ENCODE data around the gene MAD1L1.
"Not testable (repeated sequence)": the region's sequence is repeated elsewhere in the genome, so short reads cannot be mapped to it uniquely, and the experiment has no call there.

The MAD1L1 gene

GRCh38 chr7:1868516-1869165, 364.1 kb downstream of the MAD1L1 start:
- no peak for DNase-seq (ENCODE audit: low read depth, low spot score)

DNA sequence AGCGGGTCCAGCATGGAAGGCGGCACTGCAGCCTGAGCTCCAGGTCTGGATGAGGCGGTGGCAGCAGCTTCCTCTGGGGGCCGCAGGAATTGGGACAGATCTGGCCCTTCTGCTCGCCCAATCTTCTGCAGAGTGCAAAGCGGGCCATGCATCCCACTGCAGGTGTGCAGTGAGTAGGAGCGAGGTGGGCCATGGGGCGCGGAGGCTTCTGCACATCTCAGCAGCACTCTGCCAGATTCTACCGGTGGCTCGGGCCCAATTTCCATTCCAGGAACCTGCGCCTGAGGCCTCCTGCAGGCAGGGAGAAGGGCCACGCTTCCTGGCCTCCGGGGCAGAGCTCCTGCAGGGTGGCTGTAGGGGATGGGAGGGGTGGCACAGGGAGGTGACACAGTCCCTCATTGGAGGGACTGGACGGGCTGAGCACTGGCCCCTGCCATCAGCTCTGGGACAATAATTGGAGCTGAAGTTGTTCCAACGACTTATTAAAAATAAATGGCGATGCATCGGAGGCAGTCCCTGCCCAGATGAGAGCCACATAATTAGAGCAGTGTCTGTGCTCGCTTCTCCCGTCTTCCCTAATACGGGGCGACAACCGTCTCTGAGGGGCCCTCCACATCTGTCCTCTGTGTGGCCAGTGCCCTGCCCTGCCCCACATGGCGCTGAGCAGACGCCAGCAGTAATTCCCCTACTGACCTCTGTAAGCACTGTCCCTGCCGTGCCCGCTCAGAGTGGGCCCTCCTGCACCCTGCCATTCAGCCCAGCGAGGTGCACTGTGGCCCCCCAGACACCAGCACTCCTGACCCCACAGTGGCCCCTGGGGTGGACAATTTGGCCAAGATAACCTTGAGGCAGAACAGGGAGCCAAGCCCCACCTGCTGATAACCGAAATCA, 365.1 kb downstream of the MAD1L1 start:
- no peak for DNase-seq (ENCODE audit: low read depth, low spot score)

DNA sequence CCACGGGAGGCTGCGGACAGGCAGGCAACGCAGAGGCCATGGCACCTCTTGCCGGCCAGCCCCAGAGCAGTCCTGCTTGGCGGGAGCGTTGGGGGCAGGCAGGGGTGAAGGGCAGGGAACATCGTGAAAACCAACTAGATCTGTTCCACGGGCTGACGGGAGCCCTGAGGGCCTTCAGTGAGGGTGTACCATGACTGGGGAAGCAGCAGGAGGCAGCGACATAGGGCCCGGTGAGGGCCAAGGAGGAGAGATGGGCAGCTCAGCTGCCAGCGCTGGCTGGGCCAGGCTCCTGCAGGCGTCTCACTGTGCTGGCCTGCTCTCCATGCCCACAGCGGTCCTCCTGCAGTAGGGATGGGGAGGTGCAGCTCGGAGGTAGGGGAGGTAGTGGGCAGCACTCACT, 366.1 kb downstream of the MAD1L1 start:
- no peak for DNase-seq (ENCODE audit: low read depth, low spot score)

DNA sequence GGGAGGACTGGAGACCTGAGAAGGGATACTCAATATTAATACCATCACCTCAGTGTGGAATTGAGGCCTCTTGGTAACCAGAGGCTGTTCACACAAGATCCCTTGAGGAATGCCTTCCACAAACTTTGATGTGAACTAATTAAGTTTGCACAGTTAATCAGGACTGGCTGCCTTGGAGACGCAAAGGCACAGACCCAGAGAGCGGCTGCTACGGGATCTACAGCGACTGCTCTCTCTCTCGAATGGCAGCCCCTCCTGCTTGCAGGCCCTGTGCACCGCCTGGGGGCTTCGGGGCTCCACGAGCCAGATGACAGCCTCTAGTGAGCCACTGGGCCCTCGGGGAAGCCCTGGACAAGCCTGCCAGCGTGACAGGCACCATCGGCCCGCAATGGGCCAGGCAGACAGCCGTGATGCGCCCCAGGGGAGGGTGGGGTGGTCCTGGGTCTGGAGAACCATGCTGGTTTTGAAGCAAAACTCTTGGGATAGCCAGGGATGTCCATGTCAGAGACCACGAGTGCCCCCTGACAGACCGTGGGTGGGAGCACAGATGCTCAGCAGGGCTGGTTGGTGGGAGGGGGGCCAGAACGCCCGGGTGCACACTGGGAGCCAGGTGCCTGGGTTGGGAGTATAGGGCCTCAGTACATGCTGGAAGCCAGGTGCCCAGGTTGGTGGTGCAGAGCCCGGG, 367.0 kb downstream of the MAD1L1 start:
- DNase-seq (ENCODE audit: low read depth, low spot score), result no peak

DNA sequence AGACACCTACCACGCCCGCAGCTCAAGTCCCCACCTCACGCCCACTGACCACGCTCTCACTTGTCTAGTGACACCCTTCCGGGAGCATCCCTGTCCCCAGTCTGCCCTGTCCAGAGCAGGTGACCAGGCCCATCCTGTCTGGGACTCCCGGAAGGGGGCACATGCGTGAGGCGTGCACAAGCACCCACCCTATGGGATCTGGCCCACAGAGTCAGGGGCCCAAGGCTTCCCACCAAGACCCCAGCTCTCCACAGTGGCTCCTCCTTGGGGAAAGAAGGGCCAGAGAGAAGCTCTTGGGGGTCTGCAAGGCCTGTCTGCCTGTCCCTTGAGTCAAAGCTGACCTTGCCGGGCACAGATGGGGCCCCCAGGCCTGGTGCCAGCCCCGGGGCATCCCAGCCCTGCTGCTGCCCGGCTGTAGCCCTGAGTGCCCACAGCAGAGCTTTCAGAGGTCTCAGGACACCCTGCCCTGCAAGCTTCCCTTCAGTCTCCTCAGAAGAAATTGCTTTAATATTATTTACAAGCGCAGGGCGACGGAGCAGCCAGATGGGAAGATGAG, 367.7 kb downstream of the MAD1L1 start:
- DNase-seq (ENCODE audit: low read depth, low spot score), result no peak

DNA sequence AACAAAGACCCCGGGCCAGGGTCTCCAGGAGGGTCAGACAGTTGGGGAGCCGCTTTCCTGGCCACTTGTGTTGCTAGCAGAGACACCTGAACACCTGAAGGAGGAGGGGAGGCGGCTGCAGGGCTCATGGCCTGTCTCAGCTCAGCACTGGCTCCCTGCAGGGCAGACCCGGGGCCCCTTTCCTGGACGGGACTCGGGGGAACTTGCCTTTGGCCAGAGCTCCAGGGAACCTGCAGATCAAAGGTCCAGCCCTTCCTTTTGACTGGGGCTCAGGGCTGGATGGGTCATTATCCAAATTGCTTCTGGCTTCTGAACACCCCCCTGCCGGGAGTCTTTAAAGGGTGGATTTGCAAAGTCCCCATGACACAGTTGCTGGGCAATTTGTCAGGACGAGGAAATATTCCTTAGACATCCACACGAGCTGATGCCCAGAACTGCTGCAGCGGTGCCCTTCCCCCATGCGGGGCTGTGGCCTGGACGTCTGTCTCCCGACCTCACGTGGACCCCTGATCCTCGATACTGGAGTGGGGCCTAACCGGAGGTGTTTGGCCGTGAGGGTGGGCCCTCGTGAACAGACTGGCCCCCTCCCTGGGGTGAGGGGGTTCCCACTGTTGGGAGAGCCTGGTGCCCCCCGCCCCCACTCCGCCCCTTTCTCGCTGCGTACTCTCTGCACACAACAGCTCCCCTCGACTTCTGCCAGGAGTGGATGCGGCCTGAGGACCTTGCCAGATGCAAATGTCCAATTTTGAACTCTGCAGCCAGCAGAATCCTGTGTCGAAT, 368.4 kb downstream of the MAD1L1 start:
- no peak for DNase-seq (ENCODE audit: low read depth, low spot score)

- DNase-seq (ENCODE audit: low read depth, low spot score), result no peak
Measured at GRCh38 chr7:1863091-1863900, 369.4 kb downstream of the MAD1L1 start.

- no peak for DNase-seq (ENCODE audit: low read depth, low spot score)
Measured at GRCh38 chr7:1862560-1862959, 370.2 kb downstream of the MAD1L1 start.

DNA sequence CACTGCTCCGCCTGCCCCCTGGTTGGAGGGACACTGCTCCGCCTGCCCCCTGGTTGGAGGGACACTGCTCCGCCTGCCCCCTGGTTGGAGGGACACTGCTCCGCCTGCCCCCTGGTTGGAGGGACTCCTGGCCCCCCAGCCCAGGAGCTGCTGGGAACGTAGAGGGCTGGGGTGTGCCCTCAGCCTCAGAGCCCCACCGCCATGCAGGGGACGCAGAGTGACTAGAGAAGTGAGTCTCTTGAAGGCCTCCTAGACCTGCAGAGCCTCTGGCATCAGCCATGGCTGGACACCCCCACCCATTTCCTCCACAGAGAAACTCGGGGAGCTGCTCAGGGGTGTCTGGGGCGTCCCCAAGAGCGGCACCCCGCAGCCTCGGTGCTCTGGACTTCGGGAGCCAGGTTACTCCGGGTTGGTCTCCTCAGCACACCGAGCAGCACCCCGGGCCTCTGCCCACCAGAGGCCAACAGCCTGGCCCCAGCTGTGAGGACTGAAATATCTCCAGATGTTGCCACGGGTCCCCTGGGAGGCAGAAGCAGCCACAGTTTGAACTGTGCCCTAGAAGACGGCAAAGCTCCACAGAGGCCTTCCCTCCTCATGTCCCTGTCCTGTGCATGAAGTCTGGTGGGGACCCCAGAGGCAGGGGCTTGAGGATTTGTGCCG, 370.8 kb downstream of the MAD1L1 start:
- no peak for DNase-seq (ENCODE audit: low read depth, low spot score)

DNA sequence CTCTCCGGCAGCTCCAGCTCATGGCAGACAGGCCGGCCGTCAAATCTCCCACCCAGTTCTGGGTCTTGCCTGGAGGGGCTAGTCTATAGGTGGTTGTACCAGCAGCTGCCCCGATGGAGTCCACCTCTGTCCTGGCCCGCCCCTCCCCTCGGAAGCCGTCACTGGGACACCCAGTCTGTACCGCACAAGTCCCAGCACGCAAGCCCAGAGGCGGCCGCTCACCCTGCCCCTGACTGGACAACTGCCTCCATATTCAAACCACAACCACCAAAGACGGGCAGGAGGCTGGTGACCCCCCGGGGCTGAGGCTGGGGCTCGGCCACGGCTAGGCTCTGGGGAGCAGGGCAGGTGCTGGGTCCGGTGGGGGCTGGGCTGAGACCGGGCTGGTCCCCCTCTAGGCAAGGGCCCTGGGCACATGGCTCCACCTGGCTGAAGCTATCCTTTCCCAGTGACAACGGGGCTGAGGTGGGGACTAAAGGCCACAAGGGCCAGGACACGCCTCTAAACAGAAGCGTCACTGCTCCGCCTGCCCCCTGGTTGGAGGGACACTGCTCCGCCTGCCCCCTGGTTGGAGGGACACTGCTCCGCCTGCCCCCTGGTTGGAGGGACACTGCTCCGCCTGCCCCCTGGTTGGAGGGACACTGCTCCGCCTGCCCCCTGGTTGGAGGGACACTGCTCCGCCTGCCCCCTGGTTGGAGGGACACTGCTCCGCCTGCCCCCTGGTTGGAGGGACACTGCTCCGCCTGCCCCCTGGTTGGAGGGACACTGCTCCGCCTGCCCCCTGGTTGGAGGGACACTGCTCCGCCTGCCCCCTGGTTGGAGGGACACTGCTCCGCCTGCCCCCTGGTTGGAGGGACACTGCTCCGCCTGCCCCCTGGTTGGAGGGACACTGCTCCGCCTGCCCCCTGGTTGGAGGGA, 371.6 kb downstream of the MAD1L1 start:
- DNase-seq (ENCODE audit: low read depth, low spot score), result not testable (repeated sequence)

- no peak for DNase-seq (ENCODE audit: low read depth, low spot score)
Measured at GRCh38 chr7:1859266-1860035, 373.3 kb downstream of the MAD1L1 start.

- DNase-seq (ENCODE audit: low read depth, low spot score), result no peak
Measured at GRCh38 chr7:1858435-1859265, 374.1 kb downstream of the MAD1L1 start.

DNA sequence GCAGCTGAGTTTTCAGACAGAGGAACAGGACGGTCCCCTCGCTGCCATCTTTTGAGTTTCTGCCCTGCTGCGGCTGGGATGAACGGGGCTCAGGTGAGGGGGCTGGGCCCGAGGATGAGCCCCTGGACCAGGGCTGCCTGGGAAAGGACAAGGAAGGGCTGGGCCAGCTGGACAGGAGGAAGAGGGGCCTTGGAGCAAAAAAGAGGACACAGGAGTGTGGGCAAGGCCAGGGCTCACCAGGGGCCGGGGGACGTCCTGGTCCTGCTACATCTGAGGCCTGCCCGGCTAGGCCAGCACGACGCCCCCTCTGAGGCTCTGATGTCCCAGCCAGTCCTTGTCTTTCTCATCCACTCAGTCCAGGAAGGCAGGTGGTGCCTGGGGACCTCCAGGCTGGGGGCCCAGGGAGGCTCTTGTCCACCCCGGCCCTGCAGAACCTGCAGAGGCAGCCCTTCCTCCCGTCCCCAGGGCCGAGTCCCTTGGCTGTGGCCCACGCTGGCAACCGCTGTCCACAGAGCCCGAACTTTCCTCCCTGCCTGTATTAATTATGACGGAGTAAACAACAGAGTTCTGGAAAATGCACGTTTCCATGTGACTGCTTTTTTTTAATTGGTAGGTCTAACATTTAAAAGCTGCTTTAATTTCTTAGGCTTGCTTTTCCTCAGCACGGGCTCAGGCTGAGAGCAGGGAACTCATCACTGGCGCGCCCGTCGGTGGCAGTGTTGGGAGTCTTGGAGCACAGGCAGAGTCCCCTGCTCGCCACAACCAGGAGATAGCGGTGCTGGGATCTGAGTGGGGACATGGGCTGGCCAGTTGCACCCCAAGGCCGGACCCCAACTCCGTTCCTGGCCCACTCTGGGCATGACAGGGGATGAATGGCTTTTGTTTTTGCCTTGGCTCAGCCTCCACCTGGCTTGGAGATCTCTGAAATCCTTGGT, 375.0 kb downstream of the MAD1L1 start:
- no peak for DNase-seq (ENCODE audit: low read depth, low spot score)

DNA sequence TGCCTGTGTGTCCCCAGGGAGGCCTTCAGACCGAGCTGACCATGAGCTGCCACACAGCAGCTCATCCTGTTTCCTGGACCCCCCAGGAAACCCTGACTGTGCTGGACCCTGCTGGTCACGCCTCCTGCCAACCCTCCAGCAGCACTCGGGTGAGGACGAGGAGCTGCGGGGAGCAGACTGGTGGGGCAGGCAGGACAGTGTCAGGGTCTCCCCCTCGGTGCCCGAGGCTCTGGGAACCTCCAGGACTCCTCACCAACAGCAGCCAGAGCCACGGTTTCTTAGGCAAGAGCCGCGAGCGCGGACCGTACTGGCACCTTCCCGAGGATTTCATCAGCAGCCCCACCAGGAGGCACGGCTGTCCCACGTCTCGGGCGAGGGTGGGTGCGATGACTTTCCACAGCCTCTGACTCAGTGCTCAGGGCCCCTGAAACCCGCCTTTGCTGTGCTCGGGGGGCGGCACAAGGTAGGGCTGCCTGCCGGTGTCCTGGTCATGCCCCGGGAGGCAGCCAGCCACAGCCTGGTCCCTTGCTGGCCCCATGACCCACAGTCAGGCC, 375.8 kb downstream of the MAD1L1 start:
- no peak for DNase-seq (ENCODE audit: low read depth, low spot score)

GRCh38 chr7:1856161-1856887, 376.4 kb downstream of the MAD1L1 start:
- no peak for DNase-seq (ENCODE audit: low read depth, low spot score)
